Amniotic stem cell (primary cell): ENCODE measurements around the gene ASPRV1.

Source experiments
- DNase-seq: peaks from one replicate; lab custom pipeline; 2025; lab: John Stamatoyannopoulos, UW

The ASPRV1 gene

GRCh38 chr2:69988086-69988635 lies 26.7 kb upstream of the ASPRV1 start:
- DNase-seq: no peak

DNA sequence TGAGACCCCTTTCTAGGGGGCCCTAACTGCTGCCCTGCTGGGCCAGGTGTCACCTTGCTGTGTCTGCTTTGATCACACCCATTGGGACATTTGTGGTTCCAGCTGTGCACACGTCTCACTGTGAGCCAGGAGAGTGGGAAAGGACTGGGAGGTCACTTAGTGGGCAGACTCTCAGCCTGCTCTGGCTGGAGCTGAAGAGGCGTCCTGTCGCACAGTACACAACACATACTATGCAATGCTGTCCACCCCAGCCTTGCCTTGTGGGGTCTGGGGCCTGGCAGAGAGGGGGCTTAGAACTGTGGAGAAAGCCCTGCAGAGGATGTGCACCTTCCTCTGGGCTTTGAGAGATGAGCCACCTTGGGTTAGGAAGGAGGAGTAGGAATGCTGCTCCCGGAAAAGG lies 25.3 kb upstream of the ASPRV1 start:
- DNase-seq: no peak

DNA sequence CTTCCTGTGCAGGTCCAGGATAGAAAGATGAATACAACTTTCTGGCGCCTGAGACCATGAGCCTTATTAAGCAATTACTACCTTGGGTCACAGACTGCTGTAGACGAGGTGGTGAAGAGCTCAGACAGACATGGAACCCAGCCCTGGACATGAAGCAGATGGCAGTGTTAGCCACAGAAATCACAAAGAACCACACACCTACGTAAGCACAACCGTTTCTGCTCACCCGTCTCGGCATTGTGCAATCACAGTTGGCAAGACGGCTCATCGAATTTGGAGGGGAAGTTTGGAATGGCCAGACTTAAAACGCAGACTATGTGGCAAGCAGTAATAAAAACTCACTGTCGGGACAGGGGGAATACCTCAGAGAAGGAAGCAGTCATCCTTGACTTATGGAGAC lies 24.3 kb upstream of the ASPRV1 start:
- no peak for DNase-seq

DNA sequence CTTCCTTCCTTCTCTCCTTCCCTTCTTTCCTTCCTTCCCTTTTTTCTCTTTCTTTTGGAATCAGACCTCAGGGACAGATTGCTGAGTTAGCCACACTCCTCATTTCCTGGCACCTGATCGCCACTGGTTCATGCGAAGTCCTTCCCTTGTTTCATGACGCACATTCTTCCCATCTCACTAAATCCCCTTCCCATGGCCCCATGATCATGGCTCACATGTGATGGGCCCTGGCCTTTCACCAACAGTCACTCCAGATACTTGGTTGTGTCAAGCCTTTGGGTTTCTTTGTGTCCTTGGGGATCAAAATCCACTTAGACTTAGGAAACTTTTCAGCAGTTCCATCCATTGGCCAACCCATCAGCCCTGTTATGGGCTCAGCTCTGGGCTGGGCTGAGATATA lies 23.8 kb upstream of the ASPRV1 start:
- DNase-seq: no peak

GRCh38 chr2:69983392-69983966 lies 22.0 kb upstream of the ASPRV1 start:
- DNase-seq: no peak

DNA sequence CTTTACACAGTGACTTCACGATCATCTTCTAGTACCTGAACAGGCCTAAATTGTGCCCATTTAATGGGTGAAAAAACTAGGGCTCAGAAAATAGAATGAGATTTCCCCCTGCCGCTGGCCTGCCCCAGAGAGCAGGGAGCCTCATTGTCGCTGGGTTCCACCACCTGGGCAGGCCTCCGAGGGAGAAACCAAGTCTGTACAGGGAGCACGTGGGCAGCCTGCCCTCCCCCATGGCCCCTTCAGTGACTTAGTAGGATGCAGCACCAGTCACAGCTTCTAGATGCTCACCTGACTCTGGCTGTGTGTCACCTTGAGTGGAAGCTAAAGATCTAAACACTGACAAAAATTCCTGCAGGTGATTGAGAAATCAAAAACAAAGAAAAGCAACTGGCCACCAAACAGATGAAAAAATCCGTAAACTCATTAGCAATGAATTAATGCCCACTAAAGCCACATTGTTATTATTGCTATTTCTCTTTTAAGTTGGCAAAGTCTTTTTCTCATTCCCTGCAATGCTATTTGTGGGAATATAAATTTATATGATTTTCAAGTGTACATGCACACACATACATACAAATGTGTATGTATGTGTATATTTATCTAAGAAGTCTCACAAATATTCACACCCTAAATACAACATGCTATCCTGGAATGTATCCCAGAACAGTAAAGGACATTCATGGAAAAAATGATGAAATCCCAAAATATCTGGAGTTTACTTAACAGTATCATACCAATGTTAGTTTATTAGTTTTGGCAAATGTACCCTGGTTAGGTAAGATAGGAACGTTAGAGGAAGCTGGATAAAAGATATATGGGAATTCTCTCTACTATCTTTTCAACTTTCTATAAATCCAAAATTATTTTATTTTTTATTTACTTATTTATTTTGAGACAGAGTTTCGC lies 18.7 kb upstream of the ASPRV1 start:
- DNase-seq: no peak

DNA sequence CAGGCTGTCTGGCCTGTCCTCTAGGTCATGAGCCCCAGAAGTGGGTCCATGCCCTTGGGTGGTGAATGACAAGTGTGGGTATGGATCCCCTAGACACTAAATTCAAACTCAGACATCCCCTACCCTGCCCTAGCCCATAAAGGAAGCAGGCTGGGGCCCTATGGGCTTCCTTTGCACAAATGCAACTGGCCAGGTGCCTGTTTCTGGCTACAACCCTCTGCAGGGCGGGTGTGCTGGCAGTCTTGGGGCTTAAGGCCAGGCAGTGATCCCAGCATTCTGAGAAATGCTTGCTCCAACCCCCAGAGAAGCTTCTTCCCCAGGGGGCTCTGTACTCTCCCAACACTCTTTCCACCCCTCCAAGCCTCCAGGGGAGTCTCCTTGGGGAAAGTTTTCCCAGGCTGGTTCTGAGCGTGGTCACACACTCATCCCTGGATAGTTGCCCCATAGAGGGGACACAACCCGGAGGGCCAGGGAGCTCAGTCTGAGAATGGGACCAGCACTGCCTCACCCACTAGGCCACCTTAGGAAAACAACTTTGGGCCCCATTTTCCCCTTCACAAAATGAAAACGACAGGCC lies 16.6 kb upstream of the ASPRV1 start:
- no peak for DNase-seq

DNA sequence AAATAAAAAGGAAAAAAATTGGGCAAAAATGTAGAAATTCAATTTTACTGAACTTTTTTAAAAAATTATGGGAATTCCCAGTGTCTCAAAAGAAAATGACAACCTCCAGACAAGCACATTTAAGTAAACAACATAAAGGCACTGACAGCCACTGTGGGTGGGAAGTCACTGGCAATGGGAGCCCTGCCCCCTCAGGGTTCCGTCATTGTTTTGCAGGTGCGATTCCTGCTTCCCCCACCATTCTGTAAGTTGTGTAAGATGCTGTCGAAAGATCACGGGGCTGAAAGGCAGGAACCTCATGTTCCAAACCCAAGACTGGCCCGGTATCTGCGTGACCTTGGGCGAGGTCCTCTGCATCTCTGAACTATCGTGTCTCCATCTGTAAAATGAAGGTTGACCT lies 15.8 kb upstream of the ASPRV1 start:
- DNase-seq: no peak

GRCh38 chr2:69975853-69976462 lies 14.5 kb upstream of the ASPRV1 start:
- no peak for DNase-seq

GRCh38 chr2:69975136-69975852 lies 13.9 kb upstream of the ASPRV1 start:
- DNase-seq: no peak

DNA sequence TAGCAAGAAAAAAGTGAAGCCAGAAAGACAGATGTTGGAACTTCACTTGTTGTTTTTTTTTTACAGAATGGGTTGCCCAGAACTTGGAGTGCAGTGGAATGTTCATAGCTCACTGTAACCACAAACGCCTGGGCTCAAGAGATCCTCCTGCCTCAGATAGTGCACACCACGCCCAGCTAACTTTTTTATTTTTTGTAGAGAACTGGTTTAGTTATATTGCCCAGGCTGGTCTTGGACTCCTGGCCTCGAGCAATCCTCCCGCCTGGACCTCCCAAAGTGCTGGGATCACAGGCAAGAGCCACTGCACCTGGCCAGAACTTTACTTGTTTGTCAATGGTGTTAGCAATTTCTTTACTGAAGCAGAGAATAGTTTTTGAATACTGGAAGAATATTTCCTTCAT lies 11.9 kb upstream of the ASPRV1 start:
- DNase-seq: no peak

GRCh38 chr2:69972822-69973221 lies 11.4 kb upstream of the ASPRV1 start:
- no peak for DNase-seq

DNA sequence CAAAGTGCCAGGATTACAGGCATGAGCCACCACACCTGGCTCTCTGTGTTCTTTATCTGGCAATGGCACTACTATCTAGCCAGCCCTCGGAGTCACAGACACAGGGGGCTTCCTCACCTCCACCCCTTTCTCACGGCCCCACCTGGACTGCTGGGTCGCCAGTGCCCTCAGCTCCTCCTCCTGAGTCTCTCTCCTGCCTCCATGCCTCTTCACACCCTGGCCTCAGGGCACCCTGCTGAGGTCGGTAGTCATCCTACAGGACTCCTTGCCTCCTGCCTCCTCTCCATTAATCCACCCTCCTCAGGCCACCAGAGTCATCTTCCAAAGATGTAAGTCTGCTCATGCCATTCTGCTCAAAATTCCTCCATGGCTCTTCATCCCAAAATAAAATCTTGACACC lies 8.6 kb upstream of the ASPRV1 start:
- no peak for DNase-seq

DNA sequence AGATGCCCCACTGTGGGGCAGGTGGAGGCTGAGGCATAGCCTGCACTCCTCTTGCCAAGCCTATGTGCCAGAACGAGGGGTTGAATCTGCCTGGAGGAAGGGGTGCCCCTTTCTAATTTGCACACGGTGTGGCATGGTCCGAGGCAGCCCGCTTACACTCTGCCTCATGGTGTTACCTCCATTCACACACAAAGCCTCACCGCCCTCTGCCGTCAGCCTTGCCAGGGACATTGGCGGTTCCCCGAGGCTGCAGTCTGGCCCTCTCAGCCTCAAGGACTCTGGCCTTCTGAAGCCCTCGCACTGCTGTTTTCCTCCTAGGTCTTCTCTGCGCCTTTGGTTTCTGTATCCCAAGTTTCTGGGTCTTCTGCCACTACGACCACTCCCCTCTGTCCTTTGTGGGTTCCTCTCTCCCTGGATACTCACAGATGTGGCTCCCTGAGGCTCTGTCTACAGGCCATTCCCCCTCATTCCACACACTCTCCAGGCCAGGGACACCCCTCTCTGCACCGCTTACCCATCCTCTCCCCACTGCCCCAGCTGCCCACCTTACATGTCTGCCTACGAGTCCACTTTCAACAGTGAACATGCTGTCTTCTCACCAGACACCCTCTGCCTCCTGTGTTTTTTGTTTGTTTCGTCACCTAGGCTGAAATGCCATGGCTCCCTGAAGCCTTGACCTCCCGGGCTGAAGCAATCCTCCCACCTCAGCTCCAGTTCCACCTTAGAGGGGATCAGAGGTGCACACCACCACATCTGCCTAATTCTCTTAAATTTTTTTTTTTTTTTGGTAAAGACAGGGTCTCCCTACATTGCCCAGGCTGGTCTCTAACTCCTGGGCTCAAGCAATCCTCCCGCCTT lies 7.9 kb upstream of the ASPRV1 start:
- no peak for DNase-seq

GRCh38 chr2:69968609-69969008 lies 7.2 kb upstream of the ASPRV1 start:
- DNase-seq: no peak

- no peak for DNase-seq
Measured at GRCh38 chr2:69966496-69966895, 5.1 kb upstream of the ASPRV1 start.

DNA sequence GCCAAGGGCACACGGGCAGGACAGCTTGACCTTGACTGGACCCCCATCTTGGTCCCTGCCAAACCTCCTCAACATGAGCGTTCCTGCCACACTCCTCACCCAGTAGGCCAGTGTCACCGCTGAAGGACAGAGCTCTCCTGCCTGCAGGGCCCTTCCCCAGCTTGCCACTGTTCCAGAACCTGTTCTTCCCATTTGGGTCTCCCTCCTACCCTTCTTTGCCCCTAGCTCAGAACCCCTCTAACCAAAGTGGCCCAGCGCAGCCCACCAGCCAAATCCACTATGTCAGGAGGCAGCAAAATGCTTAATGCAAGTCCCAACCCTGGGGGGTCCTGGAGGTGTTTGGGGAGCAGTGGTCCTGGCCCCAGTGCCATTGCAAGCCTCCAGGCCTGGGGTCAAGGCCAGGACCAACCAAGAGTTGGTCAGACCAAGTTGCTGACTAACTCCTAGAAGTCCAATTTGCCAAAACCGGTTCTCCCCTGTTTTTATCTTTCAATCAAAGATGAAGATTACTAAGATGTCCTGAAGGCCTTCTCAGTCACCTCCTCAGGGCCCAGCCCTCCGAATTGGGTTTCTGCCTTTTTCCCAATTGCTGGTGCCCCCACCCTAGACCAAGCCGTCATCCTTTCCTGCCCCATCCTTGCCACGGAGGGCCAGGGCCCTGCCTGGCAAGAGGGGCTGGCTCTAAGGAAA lies 4.5 kb upstream of the ASPRV1 start:
- no peak for DNase-seq

DNA sequence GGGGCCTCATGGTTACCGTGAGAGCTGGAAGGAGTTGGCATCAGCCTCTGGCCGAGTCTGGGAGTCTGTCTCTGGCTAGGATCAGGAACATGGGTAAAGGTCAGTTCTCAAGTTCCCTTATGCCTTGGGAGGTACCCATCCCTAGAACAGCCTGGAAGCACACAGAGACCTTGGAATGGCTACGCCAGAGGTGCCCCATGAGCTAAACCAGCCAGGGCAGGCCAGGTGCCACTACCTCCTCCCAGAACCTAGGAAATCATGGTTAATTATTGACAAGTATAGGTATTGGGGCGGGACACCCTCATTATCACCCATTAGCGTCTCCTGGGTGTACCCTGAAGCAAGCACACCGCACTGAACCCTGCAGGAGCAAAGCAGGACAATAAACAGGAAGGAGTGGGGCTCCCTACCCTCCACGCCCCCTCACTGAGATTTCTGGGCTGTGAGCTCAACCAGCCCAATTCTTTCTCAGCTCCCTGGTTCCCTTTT lies 3.0 kb upstream of the ASPRV1 start:
- no peak for DNase-seq

GRCh38 chr2:69962986-69963730 lies 1.7 kb upstream of the ASPRV1 start:
- DNase-seq: no peak

DNA sequence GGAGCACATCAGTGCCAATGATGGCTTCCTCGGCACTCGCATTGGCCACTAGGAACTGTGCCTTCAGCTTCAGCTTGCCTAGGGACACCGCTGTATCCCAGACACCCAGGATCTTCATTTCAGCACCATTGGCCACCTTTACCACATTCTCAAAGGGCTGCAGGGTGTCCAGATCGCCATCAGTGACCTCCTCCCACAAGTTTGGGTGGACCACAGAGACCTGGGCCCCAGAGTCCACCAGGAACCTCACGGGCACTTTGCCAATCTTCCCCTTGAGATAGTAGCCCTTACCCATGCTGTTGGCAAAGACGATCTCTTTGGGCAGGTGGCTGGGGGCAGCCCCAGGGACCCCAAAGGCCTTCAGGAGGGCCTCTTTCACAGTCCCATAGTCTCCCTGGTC lies 610 bp downstream of the ASPRV1 start:
- DNase-seq: no peak
